ENCODE data around the gene DFFB.

DNA sequence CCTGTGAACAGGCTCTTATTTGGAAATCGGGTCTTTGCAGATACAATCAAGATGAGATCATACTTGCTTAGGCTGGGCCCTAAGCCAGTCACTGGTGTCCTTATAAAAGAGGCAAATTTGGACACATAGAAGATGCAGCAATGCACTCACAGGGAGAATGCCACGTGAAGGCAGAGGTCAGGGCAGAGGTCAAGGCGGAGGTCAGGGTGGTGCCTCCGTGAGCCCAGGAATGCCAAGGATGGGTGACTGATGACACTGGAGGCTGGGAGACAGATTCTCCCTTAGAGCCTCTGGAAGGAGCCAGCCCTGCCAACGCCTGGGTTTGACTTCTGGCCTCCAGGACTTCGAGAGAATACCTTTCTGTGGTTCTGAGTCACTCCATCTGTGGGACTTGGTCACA is 65.6 kb downstream of the DFFB start:
- TF ChIP-seq POLR2A (IDR thresholded peaks at IDR 0.05; ENCODE audit: low read depth, low read length) (no peak), MAFK (IDR thresholded peaks at IDR 0.05; ENCODE audit: low read depth, low read length) (no peak), RCOR1 (IDR thresholded peaks at IDR 0.05; ENCODE audit: insufficient replicate concordance, low read length) (no peak), RAD21 (IDR thresholded peaks at IDR 0.05; ENCODE audit: low read length) (no peak), MAZ (IDR thresholded peaks at IDR 0.05; ENCODE audit: borderline replicate concordance, low read depth, low read length) (no peak), RFX5 (IDR thresholded peaks at IDR 0.05; ENCODE audit: low read depth, low read length) (no peak), CEBPB (IDR thresholded peaks at IDR 0.05; ENCODE audit: low read depth, low read length) (no peak)
- TF ChIP-seq, protein P1, sequence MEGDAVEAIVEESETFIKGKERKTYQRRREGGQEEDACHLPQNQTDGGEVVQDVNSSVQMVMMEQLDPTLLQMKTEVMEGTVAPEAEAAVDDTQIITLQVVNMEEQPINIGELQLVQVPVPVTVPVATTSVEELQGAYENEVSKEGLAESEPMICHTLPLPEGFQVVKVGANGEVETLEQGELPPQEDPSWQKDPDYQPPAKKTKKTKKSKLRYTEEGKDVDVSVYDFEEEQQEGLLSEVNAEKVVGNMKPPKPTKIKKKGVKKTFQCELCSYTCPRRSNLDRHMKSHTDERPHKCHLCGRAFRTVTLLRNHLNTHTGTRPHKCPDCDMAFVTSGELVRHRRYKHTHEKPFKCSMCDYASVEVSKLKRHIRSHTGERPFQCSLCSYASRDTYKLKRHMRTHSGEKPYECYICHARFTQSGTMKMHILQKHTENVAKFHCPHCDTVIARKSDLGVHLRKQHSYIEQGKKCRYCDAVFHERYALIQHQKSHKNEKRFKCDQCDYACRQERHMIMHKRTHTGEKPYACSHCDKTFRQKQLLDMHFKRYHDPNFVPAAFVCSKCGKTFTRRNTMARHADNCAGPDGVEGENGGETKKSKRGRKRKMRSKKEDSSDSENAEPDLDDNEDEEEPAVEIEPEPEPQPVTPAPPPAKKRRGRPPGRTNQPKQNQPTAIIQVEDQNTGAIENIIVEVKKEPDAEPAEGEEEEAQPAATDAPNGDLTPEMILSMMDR (conservative IDR thresholded peaks at IDR 0.05; ENCODE audit: low read depth, low read length) = no peak
- TF ChIP-seq, protein P2, sequence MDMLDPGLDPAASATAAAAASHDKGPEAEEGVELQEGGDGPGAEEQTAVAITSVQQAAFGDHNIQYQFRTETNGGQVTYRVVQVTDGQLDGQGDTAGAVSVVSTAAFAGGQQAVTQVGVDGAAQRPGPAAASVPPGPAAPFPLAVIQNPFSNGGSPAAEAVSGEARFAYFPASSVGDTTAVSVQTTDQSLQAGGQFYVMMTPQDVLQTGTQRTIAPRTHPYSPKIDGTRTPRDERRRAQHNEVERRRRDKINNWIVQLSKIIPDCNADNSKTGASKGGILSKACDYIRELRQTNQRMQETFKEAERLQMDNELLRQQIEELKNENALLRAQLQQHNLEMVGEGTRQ (IDR thresholded peaks at IDR 0.05; ENCODE audit: low read depth, low read length) = no peak
